ENCODE results near the gene SEC14L1.
"Not testable (repeated sequence)": the region's sequence is repeated elsewhere in the genome, so short reads cannot be mapped to it uniquely, and the experiment has no call there.

The SEC14L1 gene

DNA sequence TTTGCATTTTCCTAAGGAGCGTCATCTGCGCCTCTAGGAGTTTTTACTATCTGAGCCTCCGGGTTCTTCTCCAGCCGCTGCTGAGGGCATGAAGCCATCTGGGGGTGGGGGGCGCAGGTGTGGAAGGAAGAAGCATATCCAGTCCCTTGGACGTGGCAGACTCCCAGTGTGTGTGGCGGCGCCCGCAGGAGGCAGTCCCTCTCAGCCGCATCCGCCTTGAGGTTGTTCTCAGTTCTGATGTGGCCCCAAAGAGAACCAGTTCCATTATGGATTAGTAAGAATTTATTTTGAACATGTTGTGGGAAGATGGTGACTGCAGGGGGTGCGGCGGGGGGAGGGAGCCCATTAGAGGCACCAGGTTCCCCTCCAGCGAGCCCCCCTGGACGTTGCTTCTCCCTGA is 100.2 kb downstream of the SEC14L1 start:
- DNase-seq (ENCODE audit: low spot score): no peak

- DNase-seq (ENCODE audit: low spot score): no peak
Measured at GRCh38 chr17:77242118-77242851, 101.5 kb downstream of the SEC14L1 start.

- DNase-seq (ENCODE audit: low spot score): no peak
Measured at GRCh38 chr17:77245162-77245926, 104.6 kb downstream of the SEC14L1 start.

DNA sequence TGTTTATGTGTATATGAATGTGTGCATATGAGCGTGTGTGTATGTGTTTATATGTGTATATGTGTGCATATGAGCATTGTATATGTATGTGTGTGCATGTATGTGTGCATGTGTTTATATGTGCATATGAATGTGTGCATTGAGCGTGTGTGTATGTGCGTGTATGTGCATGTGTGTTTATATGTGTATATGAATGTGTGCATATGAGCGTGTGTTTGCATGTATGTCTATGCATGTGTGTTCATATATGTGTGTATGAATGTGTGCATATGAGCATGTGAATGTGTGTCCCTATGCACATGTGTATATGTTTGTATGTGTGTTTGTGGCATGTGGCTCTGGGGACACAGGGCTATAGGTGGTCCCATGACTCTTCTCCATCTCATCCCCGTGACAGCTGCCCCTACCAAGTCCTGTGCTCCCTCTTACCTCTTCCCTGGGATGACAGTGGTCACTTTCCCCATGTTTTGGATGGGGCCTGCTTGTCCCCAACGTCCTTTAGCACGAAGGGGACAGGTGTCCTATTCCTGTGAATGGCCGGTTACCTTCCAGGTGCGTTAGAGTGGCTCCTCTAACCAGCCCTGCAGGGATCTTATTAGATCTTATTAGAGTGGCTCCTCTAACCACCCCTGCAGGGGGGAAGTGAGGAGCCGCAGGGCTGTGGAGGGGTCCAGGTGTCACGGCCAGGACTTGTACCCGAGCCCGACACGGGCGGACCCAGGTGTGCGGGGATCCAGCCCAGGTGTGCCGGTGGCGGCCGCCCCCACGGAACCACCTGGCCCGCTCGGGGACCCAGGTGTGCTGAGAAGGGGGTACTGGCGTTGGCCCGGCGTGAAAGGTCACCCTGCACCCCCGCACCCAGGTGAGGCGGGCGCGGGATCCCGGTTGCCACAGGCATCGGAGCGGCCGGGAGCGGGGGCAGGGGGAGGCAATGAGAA is 105.6 kb downstream of the SEC14L1 start:
- DNase-seq (ENCODE audit: low spot score): no peak

- DNase-seq (ENCODE audit: low spot score): peak; percentile 92
Measured at GRCh38 chr17:77247048-77247541, 106.3 kb downstream of the SEC14L1 start.

GRCh38 chr17:77247609-77248008 is 106.8 kb downstream of the SEC14L1 start:
- DNase-seq (ENCODE audit: low spot score): no peak

DNA sequence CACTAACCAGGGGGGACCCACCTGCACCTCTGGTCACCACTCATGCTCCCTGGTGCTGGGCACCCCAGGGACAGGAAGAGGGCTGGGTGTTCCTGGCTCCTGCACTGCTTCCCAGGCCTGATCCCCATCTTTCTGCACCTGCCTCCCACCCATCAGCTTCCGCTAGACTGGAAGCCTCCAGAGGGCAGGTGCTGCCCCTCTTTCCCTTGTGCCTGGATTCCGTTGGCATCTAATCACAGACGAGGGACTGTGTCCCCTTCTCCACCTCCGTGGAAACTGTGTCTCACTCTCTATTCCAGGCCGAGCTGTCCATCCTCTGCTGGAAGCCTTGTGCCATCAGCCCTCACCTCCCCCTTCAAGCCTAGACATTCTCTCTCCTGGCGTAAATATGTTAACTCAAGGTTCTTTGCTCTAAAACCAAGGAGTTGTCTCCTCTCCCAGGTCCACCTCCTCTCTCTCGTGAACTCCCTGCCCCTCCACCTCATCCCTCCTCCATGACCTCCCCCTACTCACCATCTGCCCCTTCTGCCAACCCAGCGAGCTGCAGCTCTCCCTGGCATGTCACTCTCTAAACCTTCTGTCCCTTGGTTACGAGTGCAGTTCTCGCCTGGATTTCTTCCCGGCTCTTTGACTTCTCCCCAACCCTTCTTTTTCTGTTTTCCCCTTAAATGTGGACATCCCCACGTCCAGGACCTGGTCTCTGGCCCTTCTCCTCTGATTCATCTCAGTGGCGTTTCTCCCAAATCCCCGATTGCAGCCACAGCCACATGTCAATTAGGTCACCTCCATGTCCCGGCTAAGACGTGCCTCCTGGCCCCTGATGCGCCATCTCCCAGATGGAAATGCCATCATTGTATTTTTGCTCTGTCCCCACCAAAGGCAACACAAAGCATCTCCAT is 107.7 kb downstream of the SEC14L1 start:
- DNase-seq (ENCODE audit: low spot score): no peak

DNA sequence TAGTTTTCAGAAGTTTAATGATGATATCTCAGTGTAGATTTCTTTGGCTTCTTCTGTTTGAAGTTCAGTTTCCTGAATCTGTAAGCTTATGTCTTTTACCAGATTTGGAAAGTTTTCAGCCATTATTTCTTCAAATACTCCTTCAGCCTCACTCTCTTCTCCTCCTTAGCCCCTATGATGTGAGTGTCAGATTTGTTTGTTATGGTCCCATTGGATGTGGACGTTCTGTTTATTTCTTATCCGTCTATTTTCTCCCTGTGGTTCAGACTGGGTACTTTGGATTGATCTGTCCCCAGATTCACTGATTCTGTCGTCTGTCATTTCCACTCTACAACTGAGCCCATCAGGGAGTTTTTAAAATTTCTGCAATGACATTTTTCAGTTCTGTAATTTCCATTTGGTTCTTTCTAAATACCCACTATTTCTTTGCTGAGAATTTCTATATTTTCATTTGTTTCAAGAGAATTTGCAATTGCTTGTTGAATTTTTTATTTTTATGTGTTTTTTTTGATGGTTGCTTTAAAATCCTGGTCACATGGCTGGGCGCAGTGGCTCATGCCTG is 110.9 kb downstream of the SEC14L1 start:
- no peak for DNase-seq (ENCODE audit: low spot score)

- not testable (repeated sequence) for DNase-seq (ENCODE audit: low spot score)
Measured at GRCh38 chr17:77252306-77252705, 111.5 kb downstream of the SEC14L1 start.

- DNase-seq (ENCODE audit: low spot score): no peak
Measured at GRCh38 chr17:77253611-77254051, 112.9 kb downstream of the SEC14L1 start.

DNA sequence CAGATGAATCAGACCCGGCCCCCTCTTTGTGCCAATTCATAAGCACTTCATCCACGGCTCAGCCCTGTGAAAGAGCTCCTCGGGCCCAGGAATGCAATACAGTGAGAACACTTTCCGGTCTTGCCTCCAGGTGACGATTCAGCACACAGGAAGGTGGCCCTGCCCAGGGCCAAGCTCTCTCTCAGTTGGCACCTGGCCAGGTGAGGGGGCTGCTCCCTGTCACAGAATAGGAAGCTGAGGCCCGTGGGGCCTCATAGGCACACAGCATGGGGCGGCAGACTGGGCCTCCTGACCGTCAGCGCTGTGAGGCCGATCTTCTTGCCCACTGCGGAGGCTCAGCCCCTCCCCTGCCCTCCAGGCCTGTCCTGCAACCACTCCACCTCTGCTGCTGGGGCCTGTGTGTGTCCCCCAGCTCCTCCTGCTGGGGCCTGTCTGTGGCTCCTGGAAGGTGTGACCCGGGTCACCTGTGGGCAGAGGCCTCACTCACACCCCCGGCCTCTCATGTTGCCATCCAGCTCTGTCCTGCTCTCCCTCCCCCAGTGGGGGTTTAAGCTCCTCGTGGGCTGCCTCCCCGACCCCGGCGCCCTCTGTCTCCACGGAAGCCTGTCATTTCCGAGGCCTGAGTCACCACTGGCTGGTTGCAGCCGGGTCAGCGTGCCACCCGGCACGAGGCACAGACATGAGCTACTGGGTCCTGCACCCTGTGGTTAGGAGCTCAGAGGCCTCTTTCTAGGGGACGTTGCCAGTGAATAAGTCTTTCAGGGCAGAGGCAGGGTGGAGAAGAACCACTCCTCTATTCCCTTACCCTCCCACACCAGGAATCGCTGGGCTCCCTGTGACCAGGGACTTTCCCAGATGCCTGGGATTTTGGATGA is 114.4 kb downstream of the SEC14L1 start:
- DNase-seq (ENCODE audit: low spot score): no peak

GRCh38 chr17:77255970-77256369 is 115.2 kb downstream of the SEC14L1 start:
- not testable (repeated sequence) for DNase-seq (ENCODE audit: low spot score)

DNA sequence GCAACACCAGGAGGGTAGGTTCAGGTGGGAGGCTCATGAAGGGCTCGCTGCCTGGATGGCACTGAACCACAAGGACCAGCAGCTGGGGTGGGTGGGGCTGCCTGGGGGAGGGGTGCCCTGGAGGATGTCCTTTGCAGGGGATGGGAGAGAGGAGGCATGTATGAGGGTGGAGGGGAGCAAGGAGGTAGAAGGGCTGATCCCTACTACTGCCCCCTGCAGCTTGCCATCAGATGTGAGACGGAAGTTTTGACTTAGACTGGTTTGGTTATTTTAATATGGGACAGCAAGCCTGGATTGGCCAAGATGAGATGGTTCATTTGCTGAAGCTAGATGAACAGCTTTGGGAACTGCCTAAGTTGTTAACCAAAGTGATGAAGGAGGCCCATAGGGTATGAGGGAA is 115.9 kb downstream of the SEC14L1 start:
- DNase-seq (ENCODE audit: low spot score): no peak

DNA sequence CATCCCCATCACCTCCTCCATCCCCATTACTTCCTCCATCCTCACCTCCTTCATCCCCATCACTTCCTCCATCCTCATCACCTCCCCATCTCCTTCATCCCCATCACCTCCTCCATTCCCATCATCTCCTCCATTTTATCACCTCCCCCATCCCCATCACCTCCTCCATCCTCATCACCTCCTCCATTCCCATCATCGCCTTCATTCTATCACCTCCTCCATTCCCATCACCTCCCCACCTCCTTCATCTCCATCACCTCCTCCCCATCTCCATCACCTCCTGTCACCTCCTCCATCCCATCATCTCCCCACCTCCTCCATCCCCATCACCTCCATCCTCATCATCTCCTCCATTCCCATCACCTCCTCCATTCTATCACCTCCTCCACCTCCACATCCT is 116.4 kb downstream of the SEC14L1 start:
- no peak for DNase-seq (ENCODE audit: low spot score)

- no peak for DNase-seq (ENCODE audit: low spot score)
Measured at GRCh38 chr17:77257596-77258458, 117.1 kb downstream of the SEC14L1 start.

GRCh38 chr17:77258638-77259037 is 117.9 kb downstream of the SEC14L1 start:
- no peak for DNase-seq (ENCODE audit: low spot score)

DNA sequence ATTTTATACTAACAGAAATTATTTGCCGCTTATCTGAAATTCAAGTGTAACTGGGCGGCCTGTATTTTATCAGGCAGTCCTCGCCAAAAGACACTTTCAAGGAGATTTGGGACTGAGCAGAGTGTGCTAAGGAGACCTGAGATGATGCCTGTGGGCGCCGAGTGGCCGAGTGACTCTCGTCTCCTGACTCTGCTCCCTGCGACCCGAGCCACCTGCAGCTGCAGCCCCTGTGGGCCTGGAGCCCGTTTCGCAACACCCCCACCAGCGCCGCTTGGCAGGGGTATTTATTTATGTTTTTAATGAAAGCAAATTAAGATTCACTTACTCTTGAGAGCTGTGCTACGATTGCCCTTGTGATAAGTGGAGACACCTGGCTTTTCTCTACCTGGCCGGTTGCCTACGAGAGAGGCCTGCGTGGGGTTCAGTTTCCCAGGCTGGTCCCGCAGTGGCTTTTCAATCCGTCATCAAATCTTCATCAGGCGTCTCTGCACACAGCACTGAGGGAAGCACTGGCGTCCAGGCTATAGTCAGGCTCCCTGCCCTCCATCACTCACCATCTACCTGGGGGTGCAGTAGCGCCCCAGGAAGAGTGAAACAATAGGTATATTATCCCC is 124.0 kb downstream of the SEC14L1 start:
- DNase-seq (ENCODE audit: low spot score): no peak

DNA sequence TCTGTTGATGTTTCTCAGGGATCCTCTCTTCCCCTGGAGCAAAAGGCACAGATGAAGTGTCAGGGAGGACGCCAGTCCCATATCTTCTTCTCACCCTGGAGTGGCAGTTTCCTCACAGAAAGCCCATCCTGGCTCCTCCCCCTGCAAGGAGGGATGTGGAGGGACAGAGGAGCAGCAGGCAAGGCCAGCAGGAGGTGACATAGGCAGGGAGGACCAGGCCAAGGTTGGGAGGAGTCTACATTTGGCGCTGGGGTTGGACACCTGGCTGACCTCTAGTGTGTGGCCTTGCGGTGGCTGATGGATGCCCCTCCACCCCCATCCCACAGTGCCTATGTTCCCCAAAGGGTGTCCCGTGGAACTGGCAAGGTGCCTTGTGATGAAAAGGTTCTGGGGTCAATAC is 125.4 kb downstream of the SEC14L1 start:
- DNase-seq (ENCODE audit: low spot score): no peak
